K562 (cell line): ENCODE data around the gene RBX1. TPM values are rescaled to one million over a fixed set of nuclear protein-coding genes. Genes with fewer than 3 reads are reported as not detected.

Source experiments
- ATAC-seq: fragments of 200-7000 bp; cut with Tn5 transposase; 3 replicates; pipeline ENCODE4 v1.9.1; 2020; ENCODE audit warnings: moderate library complexity
- BruUV-seq: library from RNA; stranded (reverse); fragments of 400-500 nt; replicated peaks from 2 replicates; lab custom pipeline; 2021; lab: Mats Ljungman, UMichigan
- CTCF ChIA-PET: fragments of 300-600 bp; formaldehyde crosslinking; extraction: SDS; loops from one replicate; lab custom pipeline; 2021; ENCODE audit warnings: low intra/inter-chr PET ratio; lab: Yijun Ruan, JAX
- POLR2A ChIA-PET: fragments of 300-600, 350-650 bp; sonication (Branson Sonifier 250); formaldehyde crosslinking; extraction: SDS; loops from one replicate; lab custom pipeline; 2021; ENCODE audit warnings: antibody characterized with exemption, inconsistent platforms; lab: Yijun Ruan, JAX
- DNase-seq, 4 experiments: peaks; one replicate each; pipeline versions ENCODE4 v3.0.0 to v3.0.0-alpha.2; 2011 to 2018; ENCODE audit warnings: low spot score in 3 of 4, mixed read lengths in 3 of 4; ENCODE audit errors: extremely low read depth in 1 of 4
- FAIRE-seq: peaks from 2 replicates; lab custom pipeline; 2011; peaks lifted over from hg19 to GRCh38; lab: Jason Lieb, UNC
- H2AFZ ChIP-seq: 2 replicates; pipeline ENCODE4 v1.6.0; 2011; ENCODE audit warnings: low read depth, low read length, control low read depth, inconsistent platforms
- H3K27ac ChIP-seq: fragments of 200-600 bp; 3 replicates; pipeline ENCODE4 v1.8.0; 2011; ENCODE audit warnings: low read depth, mild to moderate bottlenecking, control low read depth, inconsistent platforms, low read length, moderate library complexity, mixed read lengths; ENCODE audit errors: extremely low read depth
- H3K27me3 ChIP-seq, 2 experiments: fragments of 300-600 bp in 1 of 2; 2 replicates in 1 of 2; 3 replicates in 1 of 2; pipeline versions ENCODE4 v1.6.0 to v1.8.0; 2011; ENCODE audit warnings: inconsistent platforms in 2 of 2, low read length in 2 of 2, mild to moderate bottlenecking in 1 of 2, mixed read lengths in 1 of 2, moderate library complexity in 1 of 2; ENCODE audit not compliant: control insufficient read depth in 2 of 2, insufficient read depth in 2 of 2
- H3K36me3 ChIP-seq: fragments of 300-600 bp; 3 replicates; pipeline ENCODE4 v1.8.0; 2011; ENCODE audit warnings: mild to moderate bottlenecking, low read length, inconsistent platforms; ENCODE audit not compliant: control insufficient read depth, insufficient read depth
- H3K4me1 ChIP-seq, 2 experiments: fragments of 200-600 bp in 1 of 2; replicated peaks in 1 of 2; 2 replicates in 1 of 2; 3 replicates in 1 of 2; pipeline versions ENCODE4 v1.5.1 to v1.8.0; 2011; ENCODE audit warnings: inconsistent platforms in 2 of 2, low read length in 2 of 2, mild to moderate bottlenecking in 1 of 2, mixed read lengths in 1 of 2, moderate library complexity in 1 of 2; ENCODE audit not compliant: control insufficient read depth in 2 of 2, insufficient read depth in 2 of 2
- H3K4me2 ChIP-seq: 2 replicates; pipeline ENCODE4 v1.6.1; 2011; ENCODE audit warnings: low read length, control low read depth, inconsistent platforms, mixed read lengths; ENCODE audit not compliant: insufficient read depth
- H3K4me3 ChIP-seq: fragments of 200-600 bp; sonication (generic), shearing (Covaris generic); 2 replicates; pipeline ENCODE4 v1.5.1; 2016; ENCODE audit warnings: control low read depth, inconsistent platforms
- H3K79me2 ChIP-seq: fragments of 200-600 bp; 3 replicates; pipeline ENCODE4 v1.8.0; 2011; ENCODE audit warnings: low read length, inconsistent platforms; ENCODE audit not compliant: control insufficient read depth, insufficient read depth
- H3K9ac ChIP-seq, 2 experiments: 2 replicates each; pipeline versions ENCODE4 v1.6.0 to v1.6.1; 2011; ENCODE audit warnings: low read depth in 2 of 2, low read length in 2 of 2, control low read depth in 1 of 2, inconsistent platforms in 1 of 2, mild to moderate bottlenecking in 1 of 2, mixed read lengths in 1 of 2; ENCODE audit not compliant: insufficient read depth in 1 of 2
- H3K9me1 ChIP-seq: one replicate; pipeline ENCODE4 v1.6.0; 2011; ENCODE audit warnings: inconsistent platforms, mild to moderate bottlenecking, low read length, moderate library complexity; ENCODE audit not compliant: control insufficient read depth, insufficient read depth
- H3K9me3 ChIP-seq: replicated peaks from 2 replicates; pipeline ENCODE4 v1.5.1; 2011; ENCODE audit warnings: low read depth, low read length, inconsistent platforms; ENCODE audit not compliant: control insufficient read depth, insufficient read depth
- H4K20me1 ChIP-seq: replicated peaks from 2 replicates; pipeline ENCODE4 v1.6.1; 2011; ENCODE audit warnings: low read length, inconsistent platforms, mixed read lengths; ENCODE audit not compliant: control insufficient read depth, insufficient read depth
- CEBPB ChIP-seq: fragments of 450-650 bp; IDR thresholded peaks from 2 replicates; pipeline ENCODE4 v1.6.1; 2016; ENCODE audit warnings: missing genetic modification characterization, missing compliant biosample characterization
- CEBPZ ChIP-seq: fragments of 150-350 bp; IDR thresholded peaks from 2 replicates; pipeline ENCODE4 v1.6.1; 2014; ENCODE audit warnings: low read depth, mild to moderate bottlenecking, low read length, borderline replicate concordance
- E2F4 ChIP-seq: sonication (generic); formaldehyde crosslinking; IDR thresholded peaks from 2 replicates; pipeline ENCODE4 v1.8.0; 2022; ENCODE audit warnings: mild to moderate bottlenecking, low read depth, missing genetic modification reagents
- FOXA3 ChIP-seq, 2 experiments: fragments of 450-650 bp in 1 of 2; sonication (generic) in 1 of 2; formaldehyde crosslinking; IDR thresholded peaks in 1 of 2; conservative IDR thresholded peaks in 1 of 2; 2 replicates each; pipeline versions ENCODE4 v1.4.0 to v1.8.0; 2020 to 2022; ENCODE audit warnings: mild to moderate bottlenecking in 2 of 2, missing genetic modification reagents in 1 of 2
- HBP1 ChIP-seq: fragments of 450-650 bp; formaldehyde crosslinking; IDR thresholded peaks from 2 replicates; pipeline ENCODE4 v1.4.0; 2022; ENCODE audit warnings: missing genetic modification characterization
- HDAC8 ChIP-seq: fragments of 450-650 bp; IDR thresholded peaks from 2 replicates; pipeline ENCODE4 v1.6.1; 2016; ENCODE audit warnings: mild to moderate bottlenecking, missing genetic modification characterization, moderate library complexity, missing compliant biosample characterization
- HMBOX1 ChIP-seq: sonication (generic); IDR thresholded peaks from 2 replicates; pipeline ENCODE4 v1.6.1; 2016
- HNRNPLL ChIP-seq: fragments of 200-400 bp; formaldehyde crosslinking; IDR thresholded peaks from 2 replicates; pipeline ENCODE4 v1.6.1; 2017; ENCODE audit warnings: low read length, low read depth, mild to moderate bottlenecking; ENCODE audit not compliant: poor library complexity, severe bottlenecking
- PHF20 ChIP-seq: fragments of 450-650 bp; IDR thresholded peaks from 2 replicates; pipeline ENCODE4 v1.6.1; 2018; ENCODE audit not compliant: partially characterized antibody
- TEAD4 ChIP-seq, 2 experiments: sonication (generic) in 1 of 2; formaldehyde crosslinking in 1 of 2; IDR thresholded peaks; 2 replicates each; pipeline versions ENCODE4 v1.6.1 to v1.8.0; 2012 to 2022; ENCODE audit warnings: borderline replicate concordance in 1 of 2, inconsistent platforms in 1 of 2, low read length in 1 of 2, mild to moderate bottlenecking in 1 of 2, missing genetic modification reagents in 1 of 2
- ZNF23 ChIP-seq: fragments of 250-450 bp; sonication (Bioruptor Pico); IDR thresholded peaks from 2 replicates; pipeline ENCODE4 v1.4.0; 2020; ENCODE audit warnings: mild to moderate bottlenecking
- ZNF445 ChIP-seq: fragments of 250-450 bp; sonication (Bioruptor Pico); IDR thresholded peaks from 2 replicates; pipeline ENCODE4 v1.4.0; 2020; ENCODE audit warnings: low read depth, mild to moderate bottlenecking, moderate library complexity
- WGBS: fragments of 100-300 bp; shearing (Covaris generic); methylation state at CpG from one replicate; pipeline ENCODE4 v1.1.6; 2016; ENCODE audit warnings: low coverage, mixed read lengths; ENCODE audit not compliant: insufficient coverage; ENCODE audit errors: missing lambda C conversion rate; 5-methylcytosine and 5-hydroxymethylcytosine counted together
- in situ Hi-C: fragments of 300-500 bp; cut with MboI; formaldehyde crosslinking; loops from 4 replicates; pipeline ENCODE4 v1.15.0; 2018; ENCODE audit warnings: inconsistent platforms, mixed read lengths
- intact Hi-C: fragments of 100-400 bp; cut with micrococcal nuclease; formaldehyde crosslinking; loops from 2 replicates; pipeline ENCODE4 v1.14.2; 2022
- polyA plus RNA-seq, 8 experiments: library from polyadenylated mRNA; depleted of rRNA in 4 of 8; stranded (reverse) in 5 of 8; unstranded in 3 of 8; fragments of >200 nt; fragmentation: Nextera tagmentation in 2 of 8; fragmentation: Illumina TruSeq in 1 of 8; extraction: Ambion mirVana in 2 of 8; extraction: Trizol in 1 of 8; gene quantifications; 2 replicates each; pipeline versions ENCODE4 v1.2.1 to v1.2.3, GENCODE V29; 2011 to 2014; ENCODE audit warnings: inconsistent platforms in 1 of 8, missing spikeins in 1 of 8
- total RNA-seq, 7 experiments: library from RNA; depleted of rRNA in 6 of 7; stranded (reverse); fragments of >200 nt in 6 of 7; fragmentation: Illumina TruSeq in 2 of 7; extraction: Trizol in 2 of 7; gene quantifications; 2 replicates each; pipeline versions ENCODE4 v1.2.1 to v1.2.3, GENCODE V29; 2011 to 2021; ENCODE audit warnings: low replicate concordance in 1 of 7

Gene RBX1
- total and polyA plus RNA-seq, 9 of the 15 experiments (the other 6 are each of a cell fraction or from before 2014, with no cell fraction given): 44.0 to 259 (median 67.9) TPM

- TF ChIP-seq FOXA3 (CRISPR knock-in tag; conservative IDR thresholded peaks at IDR 0.05 in 1 of 2, IDR thresholded peaks at IDR 0.05 in 1 of 2): peak in 1 of 2 experiments; percentile 42; a peak in 2 of 4 replicates
- no peak for TF ChIP-seq E2F4
Observed at GRCh38 chr22:40954113-40954512, 2.9 kb downstream of the RBX1 start (continued).

- POLR2A ChIA-PET: no interaction called here
- no peaks in the 10 kb centered on the region for H3K9me1 ChIP-seq
- FAIRE-seq (no peak), ATAC-seq (no peak), DNase-seq (no peak)
- H3K79me2 ChIP-seq: peaks cover 67% of the 10 kb centered on the region
- no peaks in the 10 kb centered on the region for H3K27me3 ChIP-seq
- intact Hi-C loops (no loop called here), in situ Hi-C loops (loop anchor here (10.0 kb wide), 1 partner anchor 129 kb away; no protein-coding TSS in a partner anchor)
- no peak overlapping the region for H3K4me2 ChIP-seq
- no peak overlapping the region for H3K4me3 ChIP-seq
- peaks cover 17 to 21% of the 10 kb centered on the region in 2 experiments; a peak in 4 of 5 replicates for H3K4me1 ChIP-seq
- WGBS: 74% methylated on average over 3 of the region's 3 CpGs
- H2AFZ ChIP-seq: no peak overlapping the region
- no peak overlapping the region for H3K9ac ChIP-seq
- H4K20me1 ChIP-seq: no peaks in the 10 kb centered on the region; the same call in 1 of the 2 replicates
- no peak overlapping the region for H3K27ac ChIP-seq
- peaks cover 47% of the 10 kb centered on the region for H3K36me3 ChIP-seq
- no peaks in the 10 kb centered on the region for H3K9me3 ChIP-seq
- CTCF ChIA-PET: no interaction called here
- BruUV-seq: no TSS peak
- 0 out of 2 replicates have a peak, but pooled peaks have one; percentile 28 for TF ChIP-seq HMBOX1
- peak; percentile 63; the same call in 1 of the 2 replicates for TF ChIP-seq CEBPB (tag)
- TF ChIP-seq HBP1 (CRISPR knock-in tag): no peak
- TF ChIP-seq CEBPZ: no peak
- TF ChIP-seq HDAC8 (tag): no peak
- TF ChIP-seq HNRNPLL: no peak
- no peak for TF ChIP-seq PHF20
- TF ChIP-seq TEAD4 (IDR thresholded peaks at IDR 0.05; ENCODE audit: low read length): peak; percentile 11; the same call in 1 of the 2 replicates
- TF ChIP-seq TEAD4 (CRISPR knock-in tag; IDR thresholded peaks at IDR 0.05; ENCODE audit: borderline replicate concordance): no peak
- TF ChIP-seq ZNF23 (CRISPR knock-in tag): no peak
- no peak for TF ChIP-seq ZNF445
Observed at GRCh38 chr22:40955571-40955970, 4.4 kb downstream of the RBX1 start.
